Endothelial cell of umbilical vein (primary cell): ENCODE measurements around the gene USH1G.
A peak's percentile ranks its signal among the peaks of the same experiment; 100 is the strongest.

Source experiments
- CTCF ChIP-seq, 2 donors: IDR thresholded peaks; 1 replicate in 1 of 2; 2 replicates in 1 of 2; pipeline ENCODE4 v1.5.1; 2011; ENCODE audit warnings: low read length in 2 of 2, mild to moderate bottlenecking in 2 of 2, moderate library complexity in 2 of 2, control low read depth in 1 of 2, inconsistent platforms in 1 of 2, low read depth in 1 of 2; ENCODE audit not compliant: insufficient read depth in 1 of 2; ENCODE audit errors: extremely low read depth in 1 of 2
- EZH2 ChIP-seq: IDR thresholded peaks from 2 replicates; pipeline ENCODE4 v1.6.1; 2012; ENCODE audit warnings: borderline replicate concordance, low read depth, mild to moderate bottlenecking, moderate library complexity, low read length, inconsistent platforms; ENCODE audit not compliant: severe bottlenecking
- JUN ChIP-seq: IDR thresholded peaks from 2 replicates; pipeline ENCODE4 v1.6.1; 2011; ENCODE audit warnings: borderline replicate concordance, low read depth; ENCODE audit not compliant: insufficient read length, insufficient read depth
- MYC ChIP-seq: IDR thresholded peaks from one replicate; pipeline ENCODE4 v1.6.1; 2011; ENCODE audit warnings: mild to moderate bottlenecking, low read depth, low read length
- POLR2A ChIP-seq: IDR thresholded peaks from 2 replicates; pipeline ENCODE4 v1.6.1; 2012; ENCODE audit warnings: low read depth, mild to moderate bottlenecking, control low read depth, low read length
- POLR2AphosphoS5 ChIP-seq: IDR thresholded peaks from 2 replicates; pipeline ENCODE4 v1.6.1; 2012; ENCODE audit warnings: low read depth, mild to moderate bottlenecking, control low read depth, low read length, moderate library complexity; ENCODE audit not compliant: insufficient read depth

GRCh38 chr17:74972107-74972972, 49.3 kb upstream of the USH1G start, which contains the start of gene HID1:
- no peak for TF ChIP-seq CTCF (IDR thresholded peaks at IDR 0.05; ENCODE audit: extremely low read depth in 1 of 2, insufficient read depth in 1 of 2, low read depth in 1 of 2, low read length in 2 of 2)
- TF ChIP-seq JUN = no peak
- TF ChIP-seq EZH2 = peak; percentile 17
- TF ChIP-seq POLR2A = no peak
- TF ChIP-seq MYC = no peak
- no peak for TF ChIP-seq POLR2AphosphoS5
